Panc1 (cell line): ENCODE measurements around the gene KATNAL1.

ENCODE experiments used
- REST ChIP-seq, 2 experiments: IDR thresholded peaks; 2 replicates each; pipeline ENCODE4 v1.6.1; 2011 to 2012; ENCODE audit warnings: low read depth in 2 of 2, control low read depth in 1 of 2, low read length in 1 of 2, mild to moderate bottlenecking in 1 of 2, moderate library complexity in 1 of 2; ENCODE audit not compliant: insufficient read depth in 1 of 2
- TF ChIP-seq, protein P1 (sequence below): fragments of 450-650 bp; IDR thresholded peaks from 2 replicates; pipeline ENCODE4 v1.5.1; 2017; ENCODE audit warnings: mild to moderate bottlenecking

- TF ChIP-seq, protein P1, sequence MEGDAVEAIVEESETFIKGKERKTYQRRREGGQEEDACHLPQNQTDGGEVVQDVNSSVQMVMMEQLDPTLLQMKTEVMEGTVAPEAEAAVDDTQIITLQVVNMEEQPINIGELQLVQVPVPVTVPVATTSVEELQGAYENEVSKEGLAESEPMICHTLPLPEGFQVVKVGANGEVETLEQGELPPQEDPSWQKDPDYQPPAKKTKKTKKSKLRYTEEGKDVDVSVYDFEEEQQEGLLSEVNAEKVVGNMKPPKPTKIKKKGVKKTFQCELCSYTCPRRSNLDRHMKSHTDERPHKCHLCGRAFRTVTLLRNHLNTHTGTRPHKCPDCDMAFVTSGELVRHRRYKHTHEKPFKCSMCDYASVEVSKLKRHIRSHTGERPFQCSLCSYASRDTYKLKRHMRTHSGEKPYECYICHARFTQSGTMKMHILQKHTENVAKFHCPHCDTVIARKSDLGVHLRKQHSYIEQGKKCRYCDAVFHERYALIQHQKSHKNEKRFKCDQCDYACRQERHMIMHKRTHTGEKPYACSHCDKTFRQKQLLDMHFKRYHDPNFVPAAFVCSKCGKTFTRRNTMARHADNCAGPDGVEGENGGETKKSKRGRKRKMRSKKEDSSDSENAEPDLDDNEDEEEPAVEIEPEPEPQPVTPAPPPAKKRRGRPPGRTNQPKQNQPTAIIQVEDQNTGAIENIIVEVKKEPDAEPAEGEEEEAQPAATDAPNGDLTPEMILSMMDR: no peak
- TF ChIP-seq REST (IDR thresholded peaks at IDR 0.05; ENCODE audit: insufficient read depth in 1 of 2, low read depth in 2 of 2, low read length in 1 of 2): no peak
Measured at GRCh38 chr13:30165796-30166195, 141.6 kb downstream of the KATNAL1 start.
